GM12872 (cell line): ENCODE results near the gene DCLK1.

Source experiments
- TF ChIP-seq, protein P1 (sequence below): IDR thresholded peaks from 3 replicates; pipeline ENCODE4 v1.5.1; 2011; ENCODE audit warnings: low read depth, mild to moderate bottlenecking, low read length, moderate library complexity; ENCODE audit not compliant: insufficient read depth

DCLK1 gene

DNA sequence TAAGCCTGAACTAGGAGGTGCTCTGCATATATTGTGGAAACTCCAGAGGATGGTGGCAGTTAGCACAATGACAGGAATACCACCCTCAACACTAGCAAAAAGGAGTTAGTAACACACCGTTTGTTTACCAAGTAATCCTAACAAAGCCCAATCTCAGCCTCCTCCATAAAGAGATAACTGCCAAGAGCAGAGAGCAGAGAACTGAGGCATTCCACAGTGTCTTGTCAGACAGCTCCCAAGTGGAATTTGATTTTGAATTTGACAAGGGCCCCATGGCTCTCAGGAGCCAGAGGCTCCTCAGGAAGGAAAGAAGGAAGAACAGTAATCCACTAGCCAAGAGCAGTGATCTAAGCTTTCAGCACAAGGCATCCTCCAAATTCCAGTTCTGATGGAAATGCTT lies 298.6 kb downstream of the DCLK1 start:
- TF ChIP-seq, protein P1, sequence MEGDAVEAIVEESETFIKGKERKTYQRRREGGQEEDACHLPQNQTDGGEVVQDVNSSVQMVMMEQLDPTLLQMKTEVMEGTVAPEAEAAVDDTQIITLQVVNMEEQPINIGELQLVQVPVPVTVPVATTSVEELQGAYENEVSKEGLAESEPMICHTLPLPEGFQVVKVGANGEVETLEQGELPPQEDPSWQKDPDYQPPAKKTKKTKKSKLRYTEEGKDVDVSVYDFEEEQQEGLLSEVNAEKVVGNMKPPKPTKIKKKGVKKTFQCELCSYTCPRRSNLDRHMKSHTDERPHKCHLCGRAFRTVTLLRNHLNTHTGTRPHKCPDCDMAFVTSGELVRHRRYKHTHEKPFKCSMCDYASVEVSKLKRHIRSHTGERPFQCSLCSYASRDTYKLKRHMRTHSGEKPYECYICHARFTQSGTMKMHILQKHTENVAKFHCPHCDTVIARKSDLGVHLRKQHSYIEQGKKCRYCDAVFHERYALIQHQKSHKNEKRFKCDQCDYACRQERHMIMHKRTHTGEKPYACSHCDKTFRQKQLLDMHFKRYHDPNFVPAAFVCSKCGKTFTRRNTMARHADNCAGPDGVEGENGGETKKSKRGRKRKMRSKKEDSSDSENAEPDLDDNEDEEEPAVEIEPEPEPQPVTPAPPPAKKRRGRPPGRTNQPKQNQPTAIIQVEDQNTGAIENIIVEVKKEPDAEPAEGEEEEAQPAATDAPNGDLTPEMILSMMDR: no peak

DNA sequence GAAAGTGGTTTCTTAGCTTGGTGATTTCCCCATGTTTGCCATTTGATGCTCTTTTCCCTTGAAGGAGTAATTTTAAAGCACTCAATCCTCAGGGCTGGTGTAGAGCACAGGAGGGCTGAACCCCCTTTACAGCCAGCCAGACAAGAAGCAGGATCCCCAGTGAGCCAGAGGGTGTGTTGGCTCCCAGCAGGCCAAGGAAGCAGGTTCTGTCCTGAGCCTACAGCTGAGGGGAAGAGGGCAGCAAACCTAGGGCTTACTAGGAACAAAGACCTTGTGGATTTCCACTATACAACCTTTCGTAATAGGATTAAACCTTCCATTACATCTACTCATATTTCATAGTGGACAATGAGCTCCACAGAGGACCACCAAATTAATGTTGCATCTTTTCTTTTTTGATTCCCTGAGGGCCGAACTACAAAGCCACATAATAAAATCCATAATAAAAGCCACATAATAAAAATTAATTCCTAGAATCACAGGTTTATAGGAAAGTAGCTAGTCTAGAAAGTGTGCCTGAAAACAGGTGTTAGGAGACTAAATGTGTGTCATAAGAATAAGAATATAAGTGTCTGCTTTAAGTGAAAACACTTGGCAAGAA lies 300.2 kb downstream of the DCLK1 start:
- TF ChIP-seq, protein P1: no peak

DNA sequence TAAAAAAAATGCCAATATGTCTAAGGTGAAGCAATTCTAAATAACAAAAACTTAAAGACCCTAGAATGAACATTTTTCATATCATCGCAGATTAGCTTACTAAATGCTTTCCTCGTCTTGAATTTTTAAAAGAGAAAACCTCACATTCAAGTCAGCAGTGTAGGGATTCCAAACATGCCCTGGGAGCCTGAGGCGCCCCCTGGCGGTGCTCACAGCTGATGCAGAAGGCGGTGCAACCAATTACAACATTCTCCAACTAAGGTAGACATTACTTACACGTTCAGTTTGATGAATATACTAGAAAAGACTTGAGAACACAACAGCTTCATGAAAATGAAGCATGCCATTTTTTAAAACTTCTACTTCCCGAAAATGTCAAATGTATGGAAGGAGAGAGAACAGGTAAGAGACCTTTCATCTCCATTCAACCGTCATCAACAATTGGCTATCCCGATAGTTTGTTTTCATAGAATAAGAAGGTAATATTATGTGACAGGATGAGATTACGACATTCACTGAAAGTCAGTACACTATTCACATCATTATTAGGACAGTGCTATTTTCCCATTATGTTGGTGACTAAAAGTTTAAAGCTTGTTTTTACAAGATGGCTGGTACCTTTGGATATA lies 304.4 kb downstream of the DCLK1 start:
- TF ChIP-seq, protein P1: peak; percentile 41; the same call in 2 of the 3 replicates

DNA sequence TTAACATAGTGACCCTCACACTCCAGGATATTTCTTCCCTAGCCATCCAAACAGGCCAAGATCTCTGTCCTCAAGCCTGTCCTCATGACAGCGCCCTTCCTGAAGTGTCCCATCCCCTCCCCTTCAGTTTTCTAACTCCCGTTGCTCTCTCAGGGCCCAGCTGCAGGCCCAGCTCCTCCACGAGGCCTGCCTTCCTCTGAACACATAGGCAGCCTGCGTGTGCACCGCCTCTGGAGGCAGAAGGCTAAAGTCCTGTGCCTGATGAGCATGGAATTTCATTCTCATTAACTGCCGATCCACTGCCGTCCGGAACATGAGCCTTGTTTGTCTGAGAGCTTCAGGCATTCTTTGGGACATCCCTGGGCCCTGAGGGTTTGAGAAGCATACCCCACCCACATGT lies 306.4 kb downstream of the DCLK1 start:
- TF ChIP-seq, protein P1: no peak

DNA sequence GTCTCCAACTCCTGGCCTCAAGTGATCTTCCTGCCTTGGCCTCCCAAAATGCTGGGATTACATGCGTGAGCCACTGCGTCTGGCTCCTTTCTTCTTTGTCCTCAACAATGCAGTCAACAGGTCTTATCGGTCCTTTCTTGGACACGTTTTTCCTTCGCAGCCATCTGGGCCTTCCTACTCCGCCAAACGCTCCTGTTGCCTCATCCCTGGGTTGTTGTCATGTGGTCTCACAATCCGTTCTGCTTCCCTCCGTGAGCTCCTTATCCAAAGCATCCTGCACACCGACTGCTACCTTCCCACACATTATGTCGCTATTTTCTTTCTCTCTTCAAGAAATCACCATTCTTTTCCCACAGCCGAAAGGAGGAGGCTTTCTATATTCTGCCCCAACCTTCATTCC lies 306.8 kb downstream of the DCLK1 start:
- TF ChIP-seq, protein P1: no peak

DNA sequence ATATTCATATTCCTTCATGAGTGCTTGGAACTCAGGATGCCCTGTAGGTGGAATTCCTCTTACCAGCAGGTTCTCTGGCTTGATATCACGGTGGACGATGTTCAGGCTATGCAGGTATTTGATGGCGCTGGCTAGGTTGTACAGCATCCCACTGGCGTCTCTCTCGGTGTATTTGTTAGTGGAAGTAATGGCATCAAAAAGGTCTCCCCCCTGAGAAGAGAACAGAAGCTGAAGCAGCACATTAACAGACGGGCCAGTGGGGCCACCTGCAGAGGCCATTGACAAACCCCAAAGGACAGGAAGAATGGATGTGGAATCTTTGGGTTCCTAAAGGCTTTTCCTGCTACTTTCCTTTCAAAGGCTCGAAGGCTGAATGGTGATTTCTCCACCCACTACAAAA lies 308.5 kb downstream of the DCLK1 start:
- TF ChIP-seq, protein P1: no peak

DNA sequence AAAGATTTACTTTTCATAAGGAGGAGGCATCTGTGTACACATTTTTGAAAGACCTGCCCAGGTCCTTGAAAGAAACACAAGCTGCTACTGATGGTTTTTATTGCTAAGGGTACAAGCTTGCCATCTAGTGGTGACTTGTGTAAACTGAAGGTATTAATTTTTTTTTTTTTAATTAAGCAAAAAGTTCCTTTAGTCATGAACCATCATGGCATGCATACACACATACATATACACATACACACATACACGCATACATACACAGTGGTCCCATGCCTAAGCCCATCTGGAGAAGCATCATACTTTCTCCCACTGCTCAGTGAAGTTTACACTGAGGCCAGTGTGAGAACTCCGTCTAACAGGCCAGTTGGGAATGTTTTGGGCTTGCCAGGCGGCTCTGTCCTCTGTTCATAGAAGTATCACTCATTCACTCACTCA lies 312.5 kb downstream of the DCLK1 start:
- TF ChIP-seq, protein P1: peak; percentile 67
